Astrocyte (in vitro differentiated cells and primary cell): ENCODE results near the gene DNASE1L3. TPM values are rescaled to one million over a fixed set of nuclear protein-coding genes. Genes with fewer than 3 reads are reported as not detected.
A peak's percentile ranks its signal among the peaks of the same experiment; 100 is the strongest.

Source experiments
- DNase-seq: peaks from one replicate; pipeline ENCODE4 v3.0.0-alpha.2; 2010; ENCODE audit warnings: low read depth
- FAIRE-seq: peaks from 2 replicates; lab custom pipeline; 2011; peaks lifted over from hg19 to GRCh38; lab: Jason Lieb, UNC
- H2AFZ ChIP-seq: 2 replicates; pipeline ENCODE4 v1.6.0; 2012; ENCODE audit warnings: low read depth, low read length, inconsistent platforms
- H3K27ac ChIP-seq: 2 replicates; pipeline ENCODE4 v1.5.1; 2011; ENCODE audit warnings: low read depth, low read length, inconsistent platforms
- H3K27me3 ChIP-seq: 2 replicates; pipeline ENCODE4 v1.6.0; 2011; ENCODE audit warnings: low read length, inconsistent platforms; ENCODE audit not compliant: insufficient read depth
- H3K36me3 ChIP-seq: 2 replicates; pipeline ENCODE4 v1.5.1; 2011; ENCODE audit warnings: low read length, inconsistent platforms; ENCODE audit not compliant: insufficient read depth
- H3K4me1 ChIP-seq: 2 replicates; pipeline ENCODE4 v1.5.1; 2011; ENCODE audit warnings: low read length, inconsistent platforms; ENCODE audit not compliant: insufficient read depth
- H3K4me2 ChIP-seq: 2 replicates; pipeline ENCODE4 v1.6.0; 2012; ENCODE audit warnings: low read length, inconsistent platforms
- H3K4me3 ChIP-seq: 2 replicates; pipeline ENCODE4 v1.5.1; 2011; ENCODE audit warnings: low read depth, mild to moderate bottlenecking, low read length, inconsistent platforms; ENCODE audit not compliant: insufficient read depth
- H3K79me2 ChIP-seq: 2 replicates; pipeline ENCODE4 v1.6.0; 2012; ENCODE audit warnings: mild to moderate bottlenecking, low read length, inconsistent platforms; ENCODE audit not compliant: insufficient read depth
- H3K9ac ChIP-seq: 2 replicates; pipeline ENCODE4 v1.6.0; 2012; ENCODE audit warnings: mild to moderate bottlenecking, low read length, inconsistent platforms
- H3K9me3 ChIP-seq: 2 replicates; pipeline ENCODE4 v1.5.1; 2012; ENCODE audit warnings: low read depth, mild to moderate bottlenecking, low read length, inconsistent platforms; ENCODE audit not compliant: insufficient read depth
- H4K20me1 ChIP-seq: 2 replicates; pipeline ENCODE4 v1.6.0; 2012; ENCODE audit warnings: low read length, inconsistent platforms; ENCODE audit not compliant: insufficient read depth
- H3K27ac Mint-ChIP-seq: one replicate; pipeline ENCODE4 v1.8.0; 2021; ENCODE audit warnings: mild to moderate bottlenecking, mixed read lengths; ENCODE audit not compliant: unreplicated experiment
- H3K27me3 Mint-ChIP-seq: one replicate; pipeline ENCODE4 v1.8.0; 2021; ENCODE audit warnings: low read depth, mixed read lengths; ENCODE audit not compliant: unreplicated experiment
- H3K36me3 Mint-ChIP-seq: one replicate; pipeline ENCODE4 v1.8.0; 2021; ENCODE audit warnings: low read depth, mixed read lengths; ENCODE audit not compliant: unreplicated experiment
- H3K4me1 Mint-ChIP-seq: one replicate; pipeline ENCODE4 v1.8.0; 2021; ENCODE audit warnings: low read depth, mixed read lengths; ENCODE audit not compliant: unreplicated experiment
- H3K4me3 Mint-ChIP-seq: one replicate; pipeline ENCODE4 v1.8.0; 2021; ENCODE audit warnings: mild to moderate bottlenecking, moderate library complexity, mixed read lengths; ENCODE audit not compliant: unreplicated experiment
- H3K9me3 Mint-ChIP-seq: one replicate; pipeline ENCODE4 v1.8.0; 2021; ENCODE audit warnings: mild to moderate bottlenecking, mixed read lengths; ENCODE audit not compliant: unreplicated experiment
- EZH2 ChIP-seq: IDR thresholded peaks from 2 replicates; pipeline ENCODE4 v1.6.1; 2012; ENCODE audit warnings: mild to moderate bottlenecking, low read length, inconsistent platforms; ENCODE audit not compliant: insufficient read depth
- total RNA-seq: library from RNA; stranded (reverse); gene quantifications from 2 replicates; pipeline ENCODE4 v1.2.1, GENCODE V29; 2021
- TF ChIP-seq, protein P1 (sequence below): IDR thresholded peaks from 2 replicates; pipeline ENCODE4 v1.5.1; 2011; ENCODE audit warnings: low read depth, mild to moderate bottlenecking, inconsistent platforms, low read length, moderate library complexity; ENCODE audit not compliant: insufficient read depth

The DNASE1L3 gene
- total RNA-seq, 1 donor from 2014 or later = not detected

DNA sequence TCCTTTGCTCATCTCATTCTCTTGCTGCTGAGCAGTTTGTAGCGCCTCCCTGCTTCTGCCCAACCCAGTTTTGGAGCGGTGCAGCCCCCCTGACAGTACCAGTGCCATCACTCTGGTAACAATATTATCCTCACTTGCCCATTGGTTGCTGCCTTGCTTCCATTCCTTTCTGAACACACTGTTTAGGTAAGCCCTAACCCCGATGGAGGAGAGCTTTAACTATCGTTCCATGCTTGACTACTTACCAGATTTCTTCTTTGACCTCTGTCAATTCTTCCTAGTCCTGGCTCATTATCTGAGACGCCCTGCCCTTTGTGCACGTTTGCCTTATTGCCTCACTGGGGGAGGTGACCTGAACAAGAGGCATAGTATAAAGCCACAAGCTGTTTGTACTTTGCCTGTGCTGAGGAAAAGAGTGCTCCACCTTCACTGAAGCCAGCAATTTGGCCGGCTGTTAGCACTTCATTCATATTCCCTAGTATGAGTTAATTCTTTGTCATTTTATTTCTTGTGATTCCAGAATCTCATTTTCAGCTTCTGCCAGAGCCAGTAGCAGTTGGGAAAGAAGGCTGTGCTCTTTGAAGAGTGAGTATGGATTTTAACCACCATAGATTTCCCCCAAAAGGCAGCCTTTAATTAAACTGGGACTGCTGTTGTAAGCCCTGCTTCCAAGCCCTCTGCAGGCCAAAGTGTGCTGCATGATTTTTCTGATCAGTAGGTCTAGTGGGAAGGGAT, 38.8 kb upstream of the DNASE1L3 start:
- TF ChIP-seq EZH2 = no peak
- TF ChIP-seq, protein P1, sequence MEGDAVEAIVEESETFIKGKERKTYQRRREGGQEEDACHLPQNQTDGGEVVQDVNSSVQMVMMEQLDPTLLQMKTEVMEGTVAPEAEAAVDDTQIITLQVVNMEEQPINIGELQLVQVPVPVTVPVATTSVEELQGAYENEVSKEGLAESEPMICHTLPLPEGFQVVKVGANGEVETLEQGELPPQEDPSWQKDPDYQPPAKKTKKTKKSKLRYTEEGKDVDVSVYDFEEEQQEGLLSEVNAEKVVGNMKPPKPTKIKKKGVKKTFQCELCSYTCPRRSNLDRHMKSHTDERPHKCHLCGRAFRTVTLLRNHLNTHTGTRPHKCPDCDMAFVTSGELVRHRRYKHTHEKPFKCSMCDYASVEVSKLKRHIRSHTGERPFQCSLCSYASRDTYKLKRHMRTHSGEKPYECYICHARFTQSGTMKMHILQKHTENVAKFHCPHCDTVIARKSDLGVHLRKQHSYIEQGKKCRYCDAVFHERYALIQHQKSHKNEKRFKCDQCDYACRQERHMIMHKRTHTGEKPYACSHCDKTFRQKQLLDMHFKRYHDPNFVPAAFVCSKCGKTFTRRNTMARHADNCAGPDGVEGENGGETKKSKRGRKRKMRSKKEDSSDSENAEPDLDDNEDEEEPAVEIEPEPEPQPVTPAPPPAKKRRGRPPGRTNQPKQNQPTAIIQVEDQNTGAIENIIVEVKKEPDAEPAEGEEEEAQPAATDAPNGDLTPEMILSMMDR = peak; percentile 26
- Histone ChIP-seq H3K9ac (no peak overlapping the region), H3K36me3 (no peaks in the 10 kb centered on the region), H4K20me1 (peaks cover 10% of the 10 kb centered on the region), H3K4me2 (peak overlapping the region; percentile 45), H3K4me3 (no peak overlapping the region), H3K9me3 (no peaks in the 10 kb centered on the region), H2AFZ (peak overlapping the region; percentile 9), H3K27me3 (no peaks in the 10 kb centered on the region), H3K27ac (no peak overlapping the region), H3K4me1 (no peaks in the 10 kb centered on the region), H3K79me2 (no peaks in the 10 kb centered on the region)
- FAIRE-seq = no peak
- peaks cover 5% of the 10 kb centered on the region for H3K4me1 Mint-ChIP-seq
- H3K27ac Mint-ChIP-seq = no peak overlapping the region
- peaks cover 11% of the 10 kb centered on the region for H3K27me3 Mint-ChIP-seq
- no peak for DNase-seq
- no peaks in the 10 kb centered on the region for H3K36me3 Mint-ChIP-seq
- H3K9me3 Mint-ChIP-seq = no peaks in the 10 kb centered on the region
- no peak overlapping the region for H3K4me3 Mint-ChIP-seq

DNA sequence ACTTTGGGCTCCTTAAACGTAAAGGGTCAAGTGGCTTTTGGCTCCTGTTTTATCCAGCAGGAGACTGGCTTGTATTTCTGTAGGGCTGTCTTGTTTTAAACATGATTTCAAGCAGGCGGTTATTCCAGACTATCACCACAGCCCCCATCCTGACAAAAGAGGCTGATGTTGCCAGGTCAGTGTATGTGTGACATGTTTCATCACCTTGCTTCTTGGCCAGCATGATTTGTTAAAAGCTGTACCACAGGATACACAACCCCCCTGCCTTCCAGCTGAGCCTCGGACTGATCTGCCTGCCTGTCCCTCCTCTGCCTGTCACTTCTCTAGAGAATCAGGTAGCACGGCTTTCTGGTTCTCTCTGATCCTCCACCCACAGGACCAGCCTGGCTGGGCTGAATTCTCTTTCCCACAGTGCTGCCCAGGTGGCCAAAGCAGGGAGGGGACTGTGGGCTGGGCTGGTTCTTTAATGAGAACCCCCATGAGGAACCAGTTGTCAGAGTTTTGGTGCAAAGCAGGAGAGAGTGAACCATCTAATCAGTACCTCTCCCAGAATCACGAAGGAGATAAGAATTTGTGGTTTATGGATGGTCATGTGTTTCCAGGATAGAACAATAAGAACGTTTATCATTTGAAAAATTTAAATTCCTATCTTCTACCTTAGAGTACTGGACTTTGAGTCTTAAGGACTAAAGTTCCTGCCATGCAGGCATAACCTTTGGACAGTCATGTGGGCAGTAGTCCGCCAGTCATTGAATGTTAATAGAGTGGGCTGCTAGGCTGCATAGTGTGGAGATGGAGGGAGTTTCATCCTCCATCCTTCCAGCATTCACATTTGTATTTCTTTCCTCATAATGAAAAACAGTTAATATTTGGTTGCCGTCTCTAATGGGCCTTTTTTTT, 35.6 kb upstream of the DNASE1L3 start:
- Histone ChIP-seq H3K79me2 (no peaks in the 10 kb centered on the region), H3K9me3 (no peaks in the 10 kb centered on the region), H3K27ac (no peak overlapping the region), H3K4me1 (no peaks in the 10 kb centered on the region), H4K20me1 (peaks cover 10% of the 10 kb centered on the region), H3K36me3 (no peaks in the 10 kb centered on the region), H3K4me2 (no peak overlapping the region), H3K9ac (no peak overlapping the region), H2AFZ (no peak overlapping the region), H3K4me3 (no peak overlapping the region), H3K27me3 (no peaks in the 10 kb centered on the region)
- Mint-ChIP-seq H3K27ac (no peak overlapping the region), H3K27me3 (peaks cover 19% of the 10 kb centered on the region), H3K9me3 (no peaks in the 10 kb centered on the region), H3K4me3 (no peak overlapping the region), H3K36me3 (no peaks in the 10 kb centered on the region), H3K4me1 (peaks cover 5% of the 10 kb centered on the region)
- FAIRE-seq (no peak), DNase-seq (no peak)
- TF ChIP-seq EZH2 = no peak
- TF ChIP-seq, protein P1 = no peak
